ENCODE measurements around the gene TNMD.

DNA sequence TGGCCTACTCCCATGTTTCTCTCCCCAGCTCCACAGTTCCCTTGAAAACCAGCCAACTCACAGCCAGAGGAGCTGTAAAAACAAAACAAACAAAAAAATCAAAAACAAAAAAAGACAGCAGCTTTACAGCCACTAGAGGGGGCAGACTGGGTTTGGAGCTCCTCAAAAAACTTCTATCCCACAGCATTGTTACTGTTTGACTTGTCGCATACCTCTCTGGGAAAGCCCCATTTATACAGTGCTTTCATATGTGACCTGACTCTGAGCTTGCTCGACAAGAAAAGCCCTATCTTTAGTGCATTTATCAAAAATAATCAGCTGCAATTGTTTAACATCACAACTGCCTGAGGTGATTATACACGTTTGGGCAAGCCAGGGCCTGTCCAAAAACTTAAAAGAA, 30.3 kb downstream of the TNMD start:
- TF ChIP-seq, protein P1, sequence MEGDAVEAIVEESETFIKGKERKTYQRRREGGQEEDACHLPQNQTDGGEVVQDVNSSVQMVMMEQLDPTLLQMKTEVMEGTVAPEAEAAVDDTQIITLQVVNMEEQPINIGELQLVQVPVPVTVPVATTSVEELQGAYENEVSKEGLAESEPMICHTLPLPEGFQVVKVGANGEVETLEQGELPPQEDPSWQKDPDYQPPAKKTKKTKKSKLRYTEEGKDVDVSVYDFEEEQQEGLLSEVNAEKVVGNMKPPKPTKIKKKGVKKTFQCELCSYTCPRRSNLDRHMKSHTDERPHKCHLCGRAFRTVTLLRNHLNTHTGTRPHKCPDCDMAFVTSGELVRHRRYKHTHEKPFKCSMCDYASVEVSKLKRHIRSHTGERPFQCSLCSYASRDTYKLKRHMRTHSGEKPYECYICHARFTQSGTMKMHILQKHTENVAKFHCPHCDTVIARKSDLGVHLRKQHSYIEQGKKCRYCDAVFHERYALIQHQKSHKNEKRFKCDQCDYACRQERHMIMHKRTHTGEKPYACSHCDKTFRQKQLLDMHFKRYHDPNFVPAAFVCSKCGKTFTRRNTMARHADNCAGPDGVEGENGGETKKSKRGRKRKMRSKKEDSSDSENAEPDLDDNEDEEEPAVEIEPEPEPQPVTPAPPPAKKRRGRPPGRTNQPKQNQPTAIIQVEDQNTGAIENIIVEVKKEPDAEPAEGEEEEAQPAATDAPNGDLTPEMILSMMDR (IDR thresholded peaks at IDR 0.05) = peak; percentile 67
- TF ChIP-seq POLR2AphosphoS5 (IDR thresholded peaks at IDR 0.05; ENCODE audit: low read depth, low read length) (no peak), TCF7L2 (IDR thresholded peaks at IDR 0.05; ENCODE audit: low read depth, low read length) (no peak), SIN3A (IDR thresholded peaks at IDR 0.05; ENCODE audit: borderline replicate concordance, insufficient read depth, low read depth, low read length) (no peak), REST (IDR thresholded peaks at IDR 0.05; ENCODE audit: insufficient read depth in 1 of 2, low read depth in 2 of 2, low read length in 1 of 2) (no peak)
